Measurements from ENCODE around the gene FLT1.

The FLT1 gene

DNA sequence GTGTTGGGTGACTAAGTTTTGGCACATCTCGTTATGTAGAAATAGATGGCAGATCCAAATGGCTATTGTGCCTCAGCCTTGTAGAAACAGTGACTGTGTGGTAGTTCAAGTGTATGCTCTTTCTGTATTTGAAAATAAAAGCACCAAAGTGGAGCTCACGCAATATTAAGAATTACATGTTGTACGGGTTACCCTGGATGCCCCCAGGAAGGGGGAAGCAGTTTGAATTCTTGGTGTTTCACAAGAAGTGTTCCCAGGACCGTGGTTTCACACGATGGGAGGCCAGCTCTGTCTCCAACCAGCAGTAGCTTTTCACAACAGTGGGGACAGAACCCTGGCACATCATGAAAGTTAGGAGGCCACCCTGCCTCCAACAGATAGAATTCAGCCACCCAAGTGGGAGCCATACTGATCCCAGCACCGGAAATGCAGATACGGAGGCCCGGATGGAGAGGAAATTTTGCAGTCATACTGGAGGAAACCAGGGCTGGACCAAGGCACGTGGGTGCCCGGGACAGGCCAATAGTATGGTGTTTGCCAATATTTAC is 8.9 kb downstream of the FLT1 start:
- no peak for DNase-seq

DNA sequence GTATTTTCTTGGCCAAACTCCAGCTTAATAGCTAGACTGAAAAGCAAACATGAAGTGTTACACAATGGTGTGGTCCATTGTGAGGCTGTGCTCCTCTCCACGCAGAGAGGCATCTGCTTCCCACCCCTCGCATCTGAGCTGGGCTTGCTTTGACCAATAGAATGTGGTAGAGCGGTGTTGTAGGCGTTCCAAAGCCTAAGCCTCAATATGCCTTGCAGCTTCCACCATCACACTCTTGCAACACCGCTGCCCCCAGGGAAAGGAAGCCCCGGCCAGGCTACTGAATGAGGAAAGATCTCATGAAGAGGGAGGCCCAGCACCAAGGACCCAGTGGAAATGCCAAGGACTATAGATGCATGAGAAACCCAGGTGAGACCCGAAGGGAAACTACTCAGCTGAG is 9.4 kb downstream of the FLT1 start:
- no peak for DNase-seq

DNA sequence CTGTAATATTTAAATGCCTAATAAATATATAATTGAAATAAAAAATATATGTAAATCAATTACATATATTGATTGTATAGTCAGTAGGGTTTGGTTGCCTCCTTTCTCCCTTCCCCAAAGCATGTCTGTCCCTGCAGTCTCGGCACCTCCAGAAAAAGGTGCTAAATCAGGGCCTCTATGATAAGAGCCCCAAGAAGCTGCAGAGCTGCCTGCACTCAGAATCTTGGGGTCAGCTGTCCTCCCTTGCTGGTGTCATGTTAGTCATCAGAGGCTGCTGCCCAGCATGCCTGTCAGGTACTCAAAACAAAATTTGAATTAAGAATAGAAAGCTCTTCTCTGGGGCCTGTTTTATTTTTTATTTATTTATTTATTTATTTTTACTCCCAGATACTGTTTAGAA is 9.8 kb downstream of the FLT1 start:
- DNase-seq, result no peak

DNA sequence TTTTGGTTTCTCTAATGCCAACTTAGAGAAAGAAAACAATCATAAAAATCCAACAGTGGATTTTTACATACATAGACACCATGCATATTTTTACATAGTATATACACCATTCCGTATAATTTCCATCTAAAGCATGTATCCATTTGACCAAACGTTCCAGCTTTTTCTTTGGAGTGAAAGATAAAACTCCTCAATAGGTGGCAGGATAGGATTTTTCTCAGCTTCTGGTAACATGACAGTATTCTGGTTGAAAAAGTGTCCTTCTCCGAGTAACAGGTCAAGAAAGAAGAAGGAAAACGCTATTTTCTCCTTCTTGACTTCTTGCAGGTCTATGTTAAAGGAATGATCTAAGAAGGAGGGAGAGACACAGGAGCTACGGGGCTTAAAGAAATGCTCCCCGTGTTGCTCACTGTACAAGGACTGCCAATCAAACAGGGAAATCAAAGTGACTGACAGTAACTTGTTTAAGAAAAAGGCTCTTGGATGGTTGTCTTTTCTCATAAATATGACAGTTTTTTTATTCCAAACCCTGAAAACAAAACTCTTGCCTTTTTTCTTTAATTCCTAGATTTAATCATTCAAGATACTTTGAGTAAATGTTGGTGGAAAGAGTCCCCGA is 11.5 kb downstream of the FLT1 start:
- DNase-seq, result no peak

- no peak for DNase-seq
Measured at GRCh38 chr13:28479005-28479404, 15.9 kb downstream of the FLT1 start.

DNA sequence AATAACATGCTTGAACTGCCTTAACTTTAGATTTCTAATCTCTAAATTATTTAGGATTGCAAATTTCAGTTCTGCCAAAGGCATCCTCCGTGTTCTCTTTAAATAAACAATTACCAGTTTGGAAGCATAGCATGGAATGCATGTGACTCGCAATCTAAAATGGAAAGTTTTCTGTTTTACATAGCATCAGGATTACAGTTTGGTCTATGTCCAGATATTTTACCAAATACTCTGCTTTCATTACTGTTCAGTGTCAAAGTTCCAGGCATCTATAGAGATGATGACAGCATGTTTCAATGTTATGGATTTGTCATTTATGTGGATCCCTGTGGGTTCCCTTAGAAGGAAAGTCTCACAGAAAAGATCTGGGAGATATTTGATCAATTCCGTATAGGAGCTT is 16.8 kb downstream of the FLT1 start:
- no peak for DNase-seq

- DNase-seq, result no peak
Measured at GRCh38 chr13:28477709-28477973, 17.3 kb downstream of the FLT1 start.

- DNase-seq, result no peak
Measured at GRCh38 chr13:28476919-28477708, 17.8 kb downstream of the FLT1 start.

DNA sequence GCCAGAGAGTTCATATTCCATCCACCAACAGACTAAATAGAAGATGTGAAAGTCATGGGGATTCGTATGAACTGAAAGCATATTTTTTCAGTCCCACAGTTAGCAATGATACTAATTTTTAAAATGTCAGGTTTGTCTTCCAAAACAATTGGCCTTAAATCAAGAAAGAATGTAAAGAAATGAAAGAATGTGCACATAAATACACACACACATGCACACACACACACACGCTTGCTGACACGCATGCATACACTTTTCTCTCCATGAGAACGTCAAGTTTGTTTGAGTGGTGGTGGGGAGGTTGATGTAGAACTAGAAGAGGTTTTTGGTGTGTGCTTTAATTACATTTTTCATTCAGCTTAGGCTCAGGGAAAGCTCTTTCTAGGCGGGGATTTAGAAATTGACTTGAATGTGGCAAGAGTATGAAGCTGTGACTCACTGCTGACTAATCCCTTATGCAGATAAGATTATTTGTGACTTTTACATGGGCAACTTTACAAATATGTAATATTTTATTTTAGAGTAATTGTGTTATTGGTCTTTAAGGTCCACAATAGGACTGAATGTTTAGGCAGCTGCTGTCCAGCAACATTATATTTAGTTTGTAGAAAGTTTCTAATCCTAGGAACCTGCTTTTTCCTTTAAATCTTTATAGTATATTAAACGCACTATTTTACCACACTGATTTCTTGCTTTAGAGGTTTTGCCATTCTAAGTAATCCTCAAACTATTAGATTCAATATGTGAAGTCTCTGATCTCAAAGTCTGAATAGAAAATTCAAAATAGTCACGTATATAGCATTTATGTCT is 18.8 kb downstream of the FLT1 start:
- DNase-seq, result no peak

DNA sequence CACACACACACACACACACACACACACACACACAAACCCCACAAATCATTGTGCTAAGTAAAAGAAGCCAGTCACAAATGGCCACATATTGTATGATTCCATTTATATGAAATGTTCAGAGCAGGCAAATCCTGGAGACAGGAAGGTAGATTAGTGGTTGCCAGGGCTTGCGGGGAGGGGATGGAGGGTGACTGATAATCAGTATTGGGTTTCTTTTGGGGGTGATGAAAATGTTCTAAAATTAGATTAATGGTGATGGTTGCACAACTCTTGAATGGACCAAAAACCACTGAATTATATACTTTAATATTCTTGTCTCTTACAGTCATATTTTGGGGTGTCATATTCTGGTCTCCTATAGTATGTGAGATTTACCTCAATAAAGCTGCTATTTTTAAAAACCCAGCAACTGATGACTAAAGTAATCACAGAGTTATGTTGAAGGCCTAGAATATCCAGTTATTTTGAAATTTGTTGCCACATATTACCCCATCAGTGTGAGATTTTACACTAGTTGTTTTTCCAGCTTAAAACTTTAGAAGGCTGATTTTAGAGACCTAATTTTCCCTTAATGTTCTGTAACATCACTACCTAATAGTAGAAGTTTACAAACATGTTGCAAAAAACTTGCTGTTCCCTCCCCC is 20.3 kb downstream of the FLT1 start:
- no peak for DNase-seq

GRCh38 chr13:28473044-28473443 is 21.9 kb downstream of the FLT1 start:
- DNase-seq, result no peak

GRCh38 chr13:28471421-28471820 is 23.5 kb downstream of the FLT1 start:
- DNase-seq, result no peak

DNA sequence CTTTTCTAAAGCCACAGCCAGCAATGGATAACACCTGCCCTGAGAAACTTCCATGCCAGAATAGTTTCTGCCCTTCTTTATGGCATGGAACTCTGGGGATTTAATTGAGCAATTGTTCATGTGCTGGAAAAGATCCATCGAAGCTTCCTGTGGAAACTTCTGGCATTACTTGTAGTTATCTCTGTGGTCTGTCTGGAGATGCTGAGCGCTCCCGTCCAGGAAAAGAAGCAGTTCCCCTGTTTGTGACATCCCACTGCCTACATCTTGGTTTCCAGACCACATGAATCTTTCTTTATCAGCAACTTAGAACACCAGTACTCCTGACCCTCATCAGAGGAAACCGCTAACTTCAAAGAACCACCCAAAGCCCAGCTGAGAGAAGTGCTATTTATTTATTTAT is 24.6 kb downstream of the FLT1 start:
- no peak for DNase-seq

DNA sequence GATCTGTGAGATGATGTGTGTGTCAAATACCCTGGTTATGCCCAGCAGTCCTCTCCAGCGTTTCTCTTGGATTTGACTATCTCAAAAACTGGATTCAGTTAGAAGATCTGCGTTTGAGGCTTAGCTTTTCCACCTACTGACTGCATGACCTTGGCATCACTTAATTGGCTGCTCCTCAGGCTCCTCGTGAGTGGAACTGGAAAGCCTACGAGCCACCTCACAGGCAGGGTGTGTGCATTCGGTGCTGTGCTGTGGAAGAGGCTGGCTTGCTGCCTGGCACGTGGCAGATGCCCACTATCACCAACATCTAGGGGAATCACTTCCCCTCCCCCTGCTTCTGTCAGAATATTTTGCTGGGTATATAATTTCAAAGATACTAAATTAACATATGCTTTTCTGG is 25.6 kb downstream of the FLT1 start:
- no peak for DNase-seq

DNA sequence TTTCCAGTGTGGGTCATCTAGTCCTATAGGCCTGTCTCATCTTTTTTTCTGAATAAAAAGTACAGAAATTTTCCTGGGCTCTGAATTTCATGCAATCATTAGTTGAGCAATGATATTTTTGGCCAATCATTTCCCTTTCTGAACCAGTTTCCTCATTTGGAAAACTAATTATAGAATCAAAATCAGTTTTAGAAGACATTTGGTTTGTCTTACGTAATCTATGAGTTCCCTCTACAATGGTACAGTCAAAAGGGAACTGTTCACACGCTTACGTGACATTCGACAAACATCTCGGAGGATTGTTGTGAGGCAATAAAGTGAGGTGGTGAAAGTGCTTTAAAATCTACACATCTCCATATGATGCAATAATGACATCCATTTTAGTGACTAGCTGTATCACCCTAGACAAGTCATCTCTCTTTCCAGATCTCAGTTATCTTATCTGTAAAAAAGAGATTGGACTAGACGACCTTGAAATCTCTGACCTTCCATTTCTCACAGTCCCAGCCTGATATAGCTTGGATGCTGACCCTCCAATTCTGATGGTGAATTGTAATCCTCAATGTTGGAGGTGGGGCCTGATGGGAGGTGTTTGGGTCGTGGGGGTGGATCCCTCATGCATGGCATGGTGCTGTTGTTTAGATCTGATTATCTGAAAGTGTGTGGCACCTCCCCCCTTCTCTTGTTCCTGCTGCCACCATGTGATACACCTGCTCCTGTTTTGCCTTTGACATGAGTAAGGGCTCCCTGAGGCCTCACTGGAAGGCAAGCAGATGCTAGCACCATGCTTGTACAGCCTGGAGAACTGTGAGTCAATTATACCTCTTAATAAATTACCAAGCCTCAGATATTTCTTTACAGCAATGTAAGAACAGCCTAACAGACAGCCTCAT is 26.7 kb downstream of the FLT1 start:
- DNase-seq, result no peak

- no peak for DNase-seq
Measured at GRCh38 chr13:28467034-28467433, 27.9 kb downstream of the FLT1 start.

DNA sequence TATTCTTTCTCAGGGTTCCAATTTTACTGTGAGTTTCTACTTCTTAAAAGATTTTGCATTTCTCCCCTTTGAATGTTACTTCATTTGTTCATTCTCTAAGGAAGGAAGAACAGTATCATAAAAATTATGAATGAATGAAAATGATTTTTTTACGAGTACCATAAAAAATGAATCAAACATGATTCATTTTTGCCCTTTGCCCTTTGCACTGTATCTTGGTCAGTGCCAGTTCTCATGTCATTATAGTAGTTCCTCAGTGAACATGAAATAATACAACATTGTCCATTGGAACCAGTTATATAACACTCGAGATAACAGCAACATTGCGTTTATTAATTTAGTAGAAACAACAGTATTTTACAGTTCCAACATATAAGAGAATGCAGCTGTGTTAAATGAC is 28.8 kb downstream of the FLT1 start:
- no peak for DNase-seq

DNA sequence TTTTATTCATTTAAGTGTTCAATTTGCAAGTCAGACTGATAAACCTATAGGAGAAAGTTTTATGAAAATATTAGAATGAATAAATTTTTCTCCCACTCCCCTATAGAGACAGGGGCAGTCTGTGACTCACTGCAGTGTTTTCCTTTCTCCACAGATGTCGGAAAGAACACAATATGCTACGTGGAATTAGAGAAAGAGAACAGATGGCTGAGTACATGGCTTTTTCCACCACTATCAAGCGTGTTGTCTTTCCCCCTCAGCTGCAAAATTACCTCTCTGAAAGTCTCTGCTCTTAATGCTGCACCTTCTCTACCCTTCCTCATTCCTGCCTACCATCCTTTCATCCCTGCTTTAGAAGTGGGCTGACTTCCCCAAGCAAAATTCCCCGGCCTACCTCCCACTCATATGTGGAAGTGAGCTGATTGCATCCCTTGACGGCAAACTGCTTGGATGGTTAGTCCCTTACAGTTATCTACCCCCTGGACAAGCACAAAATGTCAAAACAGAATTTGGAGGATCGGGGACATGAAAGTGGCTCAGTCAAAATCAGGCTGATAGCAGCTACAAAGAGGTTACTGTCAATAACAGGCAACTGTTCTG is 30.0 kb downstream of the FLT1 start:
- no peak for DNase-seq

- no peak for DNase-seq
Measured at GRCh38 chr13:28463481-28463880, 31.4 kb downstream of the FLT1 start.

DNA sequence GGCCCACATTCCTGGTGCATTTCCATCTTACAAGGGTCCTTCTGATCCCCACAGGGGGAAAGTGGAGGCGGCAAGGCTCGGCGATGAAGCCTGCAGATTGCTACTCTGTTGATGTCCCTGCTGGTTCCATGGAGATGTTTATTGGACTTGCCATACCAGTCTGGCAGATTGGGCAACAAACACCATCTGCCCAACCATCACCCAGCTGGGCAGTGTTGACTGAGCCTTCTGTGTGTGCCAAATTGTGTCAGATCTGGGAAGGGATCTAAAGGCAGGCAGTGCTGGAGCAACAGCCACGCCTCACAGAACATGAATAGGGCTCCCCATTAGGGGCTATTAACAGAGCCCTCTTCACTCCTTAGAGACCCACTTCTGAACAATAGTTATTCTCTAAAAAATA is 35.0 kb downstream of the FLT1 start:
- no peak for DNase-seq

- DNase-seq, result no peak
Measured at GRCh38 chr13:28458608-28459007, 36.3 kb downstream of the FLT1 start.

- no peak for DNase-seq
Measured at GRCh38 chr13:28458051-28458450, 36.9 kb downstream of the FLT1 start.

All from NCI-H510A treated with DMSO at 0.1 percent for 48 hours (cell line).